ENCODE data around the gene CRBN.

The CRBN gene

GRCh38 chr3:3110299-3110630 lies 69.2 kb downstream of the CRBN start, which contains the start of gene IL5RA:
TSS of gene IL5RA (minus strand) at chr3:3110374. CDS start at chr3:3104984, 5,390 bp downstream.
- H3K4me3 ChIP-seq (ENCODE audit: low read depth, low read length), result no peak within 1 kb of the TSS
- in situ Hi-C loops (cut with HindIII; ENCODE audit: low sequenced_read_pairs), result no loop called here
- no peak for TF ChIP-seq CTCF (IDR thresholded peaks at IDR 0.05; ENCODE audit: low read depth, low read length, missing control alignments)
- no peak for DNase-seq (ENCODE audit: low read depth)

GRCh38 chr3:3109407-3110298 lies 69.8 kb downstream of the CRBN start:
- in situ Hi-C loops (cut with HindIII; ENCODE audit: low sequenced_read_pairs), result no loop called here
- H3K4me3 ChIP-seq (ENCODE audit: low read depth, low read length), result no peak overlapping the region
- DNase-seq (ENCODE audit: low read depth), result no peak
- TF ChIP-seq CTCF (IDR thresholded peaks at IDR 0.05; ENCODE audit: low read depth, low read length, missing control alignments), result no peak

GRCh38 chr3:3107858-3108257 lies 71.6 kb downstream of the CRBN start:
- DNase-seq (ENCODE audit: low read depth), result no peak
- in situ Hi-C loops (cut with HindIII; ENCODE audit: low sequenced_read_pairs), result no loop called here
- no peak overlapping the region for H3K4me3 ChIP-seq (ENCODE audit: low read depth, low read length)
- TF ChIP-seq CTCF (IDR thresholded peaks at IDR 0.05; ENCODE audit: low read depth, low read length, missing control alignments), result no peak

GRCh38 chr3:3107181-3107580 lies 72.3 kb downstream of the CRBN start:
- in situ Hi-C loops (cut with HindIII; ENCODE audit: low sequenced_read_pairs), result no loop called here
- no peak overlapping the region for H3K4me3 ChIP-seq (ENCODE audit: low read depth, low read length)
- DNase-seq (ENCODE audit: low read depth), result no peak
- TF ChIP-seq CTCF (IDR thresholded peaks at IDR 0.05; ENCODE audit: low read depth, low read length, missing control alignments), result no peak

GRCh38 chr3:3105815-3106214 lies 73.7 kb downstream of the CRBN start:
- TF ChIP-seq CTCF (IDR thresholded peaks at IDR 0.05; ENCODE audit: low read depth, low read length, missing control alignments), result no peak
- in situ Hi-C loops (cut with HindIII; ENCODE audit: low sequenced_read_pairs), result no loop called here
- no peak overlapping the region for H3K4me3 ChIP-seq (ENCODE audit: low read depth, low read length)
- DNase-seq (ENCODE audit: low read depth), result no peak

- no peak for TF ChIP-seq CTCF (IDR thresholded peaks at IDR 0.05; ENCODE audit: low read depth, low read length, missing control alignments)
- no peak overlapping the region for H3K4me3 ChIP-seq (ENCODE audit: low read depth, low read length)
- no peak for DNase-seq (ENCODE audit: low read depth)
- in situ Hi-C loops (cut with HindIII; ENCODE audit: low sequenced_read_pairs), result no loop called here
Observed at GRCh38 chr3:3105246-3105645, 74.2 kb downstream of the CRBN start.
